HG02840 (cell line): ENCODE results near the gene SLC3A2.

ENCODE experiments used
- ATAC-seq: cut with Tn5 transposase; IDR thresholded peaks from one replicate; pipeline ENCODE4 v1.9.1; 2021; ENCODE audit warnings: mild to moderate bottlenecking, moderate library complexity, moderate number of reproducible peaks; ENCODE audit not compliant: unreplicated experiment, low FRiP score

The SLC3A2 gene

DNA sequence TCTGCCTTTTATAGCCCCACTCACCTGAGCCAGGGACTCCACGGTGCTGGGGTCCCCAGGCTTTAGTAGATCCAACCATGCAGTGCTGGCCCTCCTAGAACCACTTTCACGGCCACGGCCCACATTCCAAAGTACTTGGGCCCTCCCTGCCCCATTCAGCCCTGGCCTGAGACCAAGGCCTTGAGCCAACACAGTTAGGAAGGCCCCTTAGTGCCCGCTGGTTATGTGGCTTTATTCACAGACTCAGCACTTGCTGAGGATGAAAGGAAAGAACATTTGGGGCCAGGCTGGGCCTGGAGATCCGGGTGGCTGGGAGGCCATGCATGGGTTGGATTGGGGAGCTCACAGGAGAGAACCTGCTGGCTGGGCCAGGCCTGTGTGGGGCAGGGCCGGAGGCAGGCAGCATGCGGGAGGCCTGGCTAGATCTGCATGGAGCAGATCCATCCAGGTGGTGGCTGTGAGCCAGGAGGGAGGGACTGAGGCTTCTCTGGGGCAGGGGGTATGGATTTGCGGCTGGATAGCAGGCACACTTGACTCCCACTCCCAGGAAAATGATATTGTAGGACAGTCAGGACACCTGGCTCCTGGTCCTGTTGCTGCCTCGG is 27.9 kb downstream of the SLC3A2 start:
- ATAC-seq: no peak

DNA sequence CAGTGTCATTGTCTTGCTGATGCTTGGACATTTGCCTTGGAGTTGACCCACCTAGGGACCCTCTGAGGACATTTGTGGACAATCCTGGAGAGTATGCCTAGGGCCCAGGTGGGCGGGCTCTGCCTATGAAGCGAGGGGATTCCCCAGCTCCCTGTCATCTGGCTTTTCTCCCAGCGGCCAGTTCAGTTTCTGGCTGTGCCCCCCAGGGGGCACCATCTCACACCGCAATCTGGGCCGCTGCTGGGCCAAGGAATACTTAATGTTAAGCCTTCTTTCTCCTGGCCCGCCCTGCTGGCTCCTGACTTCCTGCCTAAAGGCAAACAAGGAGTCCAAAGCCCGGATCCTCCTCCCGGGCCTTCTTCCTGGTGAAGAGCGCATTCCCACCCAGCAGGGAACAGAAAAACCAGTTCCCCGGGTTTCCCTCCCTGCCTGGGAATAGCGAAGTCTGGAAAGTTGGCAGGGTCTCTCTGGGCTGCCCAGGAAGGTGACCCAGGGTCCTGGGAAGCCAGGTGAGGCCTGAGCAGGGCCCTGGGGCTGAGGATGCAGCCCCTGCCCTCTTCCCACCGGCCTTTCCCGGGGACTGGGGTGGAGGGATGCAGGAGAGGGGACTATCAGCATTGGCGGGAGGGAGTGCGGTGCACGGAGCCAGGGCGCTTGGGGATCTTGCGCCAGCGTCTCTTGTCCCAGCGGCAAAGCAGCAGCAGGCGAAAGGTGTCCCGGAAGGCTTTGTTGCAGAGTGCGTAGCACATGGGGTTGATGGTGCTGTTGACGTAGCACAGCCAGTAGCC is 28.6 kb downstream of the SLC3A2 start:
- ATAC-seq: no peak

DNA sequence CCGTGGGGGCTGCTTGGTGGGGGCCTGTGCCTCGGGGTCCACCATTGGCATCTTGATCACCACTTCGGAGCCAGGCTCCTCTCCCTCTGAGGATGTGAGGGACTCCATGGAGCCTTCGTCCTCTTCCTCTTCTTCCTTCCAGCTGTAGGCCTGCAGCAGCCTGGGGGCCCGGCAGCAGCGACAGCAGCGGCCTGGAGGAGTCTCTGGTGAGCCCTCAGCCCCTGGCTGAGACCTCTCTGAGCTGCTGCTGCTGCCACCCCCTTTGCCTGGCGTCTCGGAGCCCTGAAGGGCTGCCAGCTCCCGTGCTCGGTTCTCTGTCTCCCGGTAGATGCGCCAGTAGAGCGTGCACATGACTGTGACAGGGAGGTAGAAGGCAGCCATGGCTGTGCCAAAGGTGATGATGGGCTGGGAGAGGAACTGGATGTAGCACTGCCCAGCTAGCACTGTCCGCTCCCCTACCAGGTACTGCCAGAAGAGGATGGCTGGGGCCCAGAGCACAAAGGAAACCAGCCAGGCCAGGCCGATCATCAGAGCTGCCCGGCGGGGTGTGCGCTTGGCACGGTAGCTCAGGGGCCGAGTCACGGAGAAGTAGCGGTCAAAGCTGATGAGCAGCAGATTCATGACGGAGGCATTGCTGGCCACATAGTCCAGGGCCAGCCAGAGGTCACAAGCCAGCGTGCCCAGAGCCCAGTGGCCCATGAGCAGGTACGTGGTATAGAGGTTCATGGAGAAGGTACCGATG is 29.6 kb downstream of the SLC3A2 start:
- ATAC-seq: no peak

- ATAC-seq: no peak
These were observed 30.7 kb downstream of the SLC3A2 start for GRCh38 chr11:62911137-62912130.

DNA sequence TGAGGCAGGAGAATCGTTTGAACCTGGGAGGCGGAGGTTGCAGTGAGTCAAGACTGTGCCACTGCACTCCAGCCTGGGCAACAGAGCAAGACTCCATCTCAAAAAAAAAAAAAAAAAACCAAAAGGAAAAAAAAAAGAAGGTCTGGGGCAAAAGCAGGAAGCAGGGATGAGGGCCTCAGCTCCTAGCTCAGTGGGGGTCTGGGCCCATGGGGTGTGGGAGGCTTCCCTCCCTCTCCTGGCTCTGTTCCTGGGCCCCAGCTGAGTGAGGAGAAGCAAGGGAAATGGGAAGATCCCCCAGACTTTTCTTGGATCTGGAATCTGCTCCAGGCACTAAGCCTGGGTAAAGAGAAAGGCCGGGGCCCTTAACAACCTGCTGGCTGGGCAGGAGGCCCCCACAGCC is 31.6 kb downstream of the SLC3A2 start:
- no peak for ATAC-seq

DNA sequence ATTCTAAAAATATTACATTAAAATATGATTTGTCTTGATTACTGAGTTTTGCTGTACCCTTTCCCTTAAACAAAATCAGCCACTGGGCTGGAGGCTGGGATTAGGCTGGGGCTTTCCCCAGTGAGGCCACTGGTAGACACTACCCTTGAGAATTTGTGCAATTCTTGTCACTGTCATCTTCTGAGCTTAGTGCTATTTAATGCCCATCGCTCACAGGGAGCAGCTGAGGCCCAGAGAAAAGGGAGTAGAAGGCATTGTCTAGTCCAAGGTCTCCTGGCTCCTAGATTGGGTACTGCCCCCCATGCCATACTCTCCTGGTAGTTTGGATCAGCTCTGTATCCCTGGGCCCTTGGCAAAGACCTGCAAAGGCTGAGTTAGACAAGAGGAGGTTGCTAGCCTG is 33.7 kb downstream of the SLC3A2 start:
- ATAC-seq: no peak

DNA sequence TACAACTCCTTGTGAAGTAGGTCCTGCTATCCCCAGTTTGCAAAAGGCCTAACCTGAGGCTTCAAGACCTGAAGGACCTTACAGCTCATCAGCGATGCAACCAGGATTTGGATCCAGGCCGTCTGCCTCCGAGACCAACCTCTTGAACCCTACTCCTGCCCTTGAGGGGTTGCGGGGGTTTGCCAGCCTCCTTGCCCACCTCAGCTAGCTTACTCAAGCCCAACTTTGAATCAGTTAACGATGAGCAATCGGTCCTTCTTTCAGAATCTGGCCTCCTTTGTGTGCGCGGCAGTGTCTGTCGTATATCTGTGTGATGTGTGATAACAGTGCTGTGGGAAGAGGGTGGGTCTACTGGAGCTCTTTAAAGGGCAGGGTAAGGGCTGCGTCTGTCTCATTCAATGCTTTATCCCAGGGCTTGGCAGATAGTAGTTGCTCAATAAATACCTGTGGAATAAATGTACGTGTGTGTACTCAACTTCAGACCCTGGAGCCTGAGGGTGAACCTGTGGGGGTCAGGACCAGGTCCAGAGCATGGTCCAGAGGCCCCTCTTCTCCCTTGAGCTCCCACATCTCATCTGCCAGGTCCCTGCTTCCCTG is 37.3 kb downstream of the SLC3A2 start:
- no peak for ATAC-seq

GRCh38 chr11:62918531-62918930 is 37.8 kb downstream of the SLC3A2 start:
- no peak for ATAC-seq

- no peak for ATAC-seq
These were observed 38.8 kb downstream of the SLC3A2 start for GRCh38 chr11:62919476-62919875.

- ATAC-seq: no peak
These were observed 39.4 kb downstream of the SLC3A2 start for GRCh38 chr11:62919898-62920640.

GRCh38 chr11:62921201-62921572 is 40.5 kb downstream of the SLC3A2 start, which contains the start of gene CHRM1:
Gene CHRM1 (minus strand): TSS chr11:62921363. CDS start chr11:62911100, 10,263 bp downstream.
- ATAC-seq: no peak

DNA sequence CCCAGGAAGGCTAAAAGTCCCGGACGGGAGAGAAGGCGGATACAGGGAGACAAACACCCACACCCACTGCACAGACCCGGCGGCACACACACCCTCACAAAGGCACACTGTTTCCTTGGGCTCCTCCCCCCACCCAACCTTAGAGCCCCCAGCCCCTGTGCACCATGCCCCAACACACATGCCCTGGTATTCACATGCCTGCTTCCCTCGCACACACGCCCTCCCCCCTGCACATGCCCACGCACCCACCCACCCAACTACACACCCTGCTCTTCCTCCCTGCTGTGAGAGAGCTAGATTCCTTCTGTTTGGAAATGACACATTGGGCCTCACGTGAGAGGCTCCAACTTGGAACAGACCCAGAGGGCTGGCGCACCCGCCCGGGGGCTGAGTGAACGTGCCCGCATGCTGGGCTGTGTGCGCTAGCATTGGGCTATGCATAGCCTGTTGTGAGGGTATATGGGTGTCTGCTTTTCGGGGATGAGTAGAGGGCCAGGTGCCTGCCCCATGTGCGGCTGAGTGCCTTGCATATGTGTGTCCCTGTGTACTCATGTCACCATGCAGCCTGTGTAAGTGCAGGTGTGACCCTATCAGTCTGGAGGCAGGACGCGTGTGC is 41.0 kb downstream of the SLC3A2 start:
- ATAC-seq: no peak

DNA sequence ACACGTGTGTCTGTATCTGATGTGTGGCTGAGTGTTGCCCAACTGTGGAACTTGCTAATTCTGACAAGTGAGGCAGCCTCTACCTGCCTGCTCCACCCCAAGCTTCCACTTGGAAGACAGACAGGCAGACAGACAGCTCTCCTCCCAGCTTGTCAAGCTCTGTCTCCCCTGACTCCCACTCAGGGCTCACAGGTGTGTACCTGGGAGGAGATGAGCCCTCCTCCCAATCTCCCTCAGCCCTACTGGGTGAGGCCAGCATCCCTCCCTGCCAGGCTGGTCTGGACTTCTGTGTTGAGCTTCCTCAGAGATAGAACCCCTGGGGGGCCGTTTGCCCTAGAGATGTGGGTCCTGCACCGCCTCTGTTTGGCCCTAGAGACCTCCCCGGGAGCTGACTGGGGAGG is 41.5 kb downstream of the SLC3A2 start:
- no peak for ATAC-seq

DNA sequence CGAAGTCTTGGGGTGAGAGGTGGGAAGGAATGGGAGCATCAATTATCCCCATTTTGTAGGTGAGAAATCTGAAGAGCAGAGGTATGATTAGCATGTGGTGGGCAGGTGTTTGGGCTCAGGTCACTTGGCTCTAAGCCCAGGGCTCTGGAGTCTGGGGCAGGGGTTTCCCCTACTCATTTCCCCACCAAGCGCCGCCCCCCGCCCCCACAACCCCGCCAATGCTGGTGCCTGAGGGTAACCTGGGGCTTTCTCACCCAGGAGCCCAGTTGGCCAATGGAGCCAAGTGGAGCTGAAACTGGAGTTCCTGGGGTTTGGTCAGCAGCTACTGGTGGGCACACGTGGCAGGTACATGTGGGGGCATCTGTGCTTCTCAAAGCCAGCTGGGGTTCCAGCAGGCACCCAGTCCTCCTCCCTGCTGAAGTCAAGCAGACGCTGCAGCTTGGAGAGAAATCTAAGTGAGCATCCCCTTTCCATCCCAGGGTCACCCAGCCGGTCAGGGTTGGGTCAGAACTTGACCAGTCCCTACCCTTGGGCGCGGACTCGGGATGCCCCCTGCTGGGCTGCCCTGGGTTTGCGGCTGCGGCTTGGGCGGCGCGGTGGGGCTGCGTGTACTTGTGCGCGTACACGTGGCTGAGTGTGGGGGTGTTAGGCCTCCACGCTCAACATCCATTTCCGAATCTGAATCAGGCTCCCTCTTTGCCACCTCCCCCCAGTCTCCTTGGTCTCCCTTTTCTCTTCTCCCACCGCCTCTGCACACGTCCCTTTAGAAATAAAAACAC is 42.1 kb downstream of the SLC3A2 start:
- ATAC-seq: no peak

GRCh38 chr11:62923601-62924411 is 43.1 kb downstream of the SLC3A2 start:
- no peak for ATAC-seq

GRCh38 chr11:62925308-62925707 is 44.6 kb downstream of the SLC3A2 start:
- ATAC-seq: no peak
